Loucy (cell line): Measurements from ENCODE around the gene GPC2.
"Not testable (repeated sequence)": the region's sequence is repeated elsewhere in the genome, so short reads cannot be mapped to it uniquely, and the experiment has no call there.

Source experiments
- EZH2phosphoT487 ChIP-seq: fragments of 200-600 bp; IDR thresholded peaks from 2 replicates; pipeline ENCODE4 v1.6.1; 2018; ENCODE audit warnings: antibody characterized with exemption, mild to moderate bottlenecking, moderate library complexity, borderline replicate concordance
- TF ChIP-seq, protein P1 (sequence below): fragments of 200-600 bp; sonication (generic); conservative IDR thresholded peaks from 2 replicates; pipeline ENCODE4 v1.5.1; 2014; ENCODE audit warnings: mild to moderate bottlenecking, antibody characterized with exemption, low read length

- not testable (repeated sequence) for TF ChIP-seq EZH2phosphoT487
- TF ChIP-seq, protein P1, sequence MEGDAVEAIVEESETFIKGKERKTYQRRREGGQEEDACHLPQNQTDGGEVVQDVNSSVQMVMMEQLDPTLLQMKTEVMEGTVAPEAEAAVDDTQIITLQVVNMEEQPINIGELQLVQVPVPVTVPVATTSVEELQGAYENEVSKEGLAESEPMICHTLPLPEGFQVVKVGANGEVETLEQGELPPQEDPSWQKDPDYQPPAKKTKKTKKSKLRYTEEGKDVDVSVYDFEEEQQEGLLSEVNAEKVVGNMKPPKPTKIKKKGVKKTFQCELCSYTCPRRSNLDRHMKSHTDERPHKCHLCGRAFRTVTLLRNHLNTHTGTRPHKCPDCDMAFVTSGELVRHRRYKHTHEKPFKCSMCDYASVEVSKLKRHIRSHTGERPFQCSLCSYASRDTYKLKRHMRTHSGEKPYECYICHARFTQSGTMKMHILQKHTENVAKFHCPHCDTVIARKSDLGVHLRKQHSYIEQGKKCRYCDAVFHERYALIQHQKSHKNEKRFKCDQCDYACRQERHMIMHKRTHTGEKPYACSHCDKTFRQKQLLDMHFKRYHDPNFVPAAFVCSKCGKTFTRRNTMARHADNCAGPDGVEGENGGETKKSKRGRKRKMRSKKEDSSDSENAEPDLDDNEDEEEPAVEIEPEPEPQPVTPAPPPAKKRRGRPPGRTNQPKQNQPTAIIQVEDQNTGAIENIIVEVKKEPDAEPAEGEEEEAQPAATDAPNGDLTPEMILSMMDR, result not testable (repeated sequence)
These were observed 47.7 kb upstream of the GPC2 start for GRCh38 chr7:100224891-100225290.
